Gastroesophageal sphincter (tissue), 4 donors: Measurements from ENCODE around the gene TBC1D5. TPM values are rescaled to one million over a fixed set of nuclear protein-coding genes. Genes with fewer than 3 reads are reported as not detected.

Experiments used
- ATAC-seq: fragments of 150-250 bp; one replicate; pipeline ENCODE4 v1.9.1; 2016; ENCODE audit warnings: mild to moderate bottlenecking, moderate library complexity
- H3K27ac ChIP-seq, 4 donors: fragments of 200-600 bp; sonication (generic) in 3 of 4; 1 replicate in 3 of 4; 2 replicates in 1 of 4; pipeline ENCODE4 v1.5.1; 2016 to 2019
- H3K27me3 ChIP-seq: fragments of 200-600 bp; sonication (generic); one replicate; pipeline ENCODE4 v1.5.1; 2019
- H3K36me3 ChIP-seq, 2 donors: fragments of 200-600 bp; sonication (generic); one replicate each; pipeline ENCODE4 v1.5.1; 2019; ENCODE audit warnings: control low read depth in 1 of 2
- H3K4me1 ChIP-seq, 3 donors: fragments of 200-600 bp; sonication (generic); 1 replicate in 2 of 3; 2 replicates in 1 of 3; pipeline ENCODE4 v1.5.1; 2016 to 2019; ENCODE audit warnings: control low read depth in 2 of 3
- H3K4me3 ChIP-seq, 2 donors: fragments of 200-600 bp; sonication (generic); one replicate each; pipeline ENCODE4 v1.5.1; 2019; ENCODE audit warnings: mild to moderate bottlenecking in 1 of 2, moderate library complexity in 1 of 2
- H3K9me3 ChIP-seq, 3 donors: fragments of 200-600 bp; sonication (generic); one replicate each; pipeline ENCODE4 v1.5.1; 2017 to 2019; ENCODE audit warnings: control low read depth in 2 of 3
- EP300 ChIP-seq: sonication (generic); formaldehyde crosslinking; IDR thresholded peaks from one replicate; pipeline ENCODE4 v1.6.1; 2017; ENCODE audit warnings: antibody characterized with exemption, mild to moderate bottlenecking
- POLR2A ChIP-seq, 2 donors: fragments of 450-650 bp; IDR thresholded peaks; one replicate each; pipeline ENCODE4 v1.6.1; 2017; ENCODE audit warnings: antibody characterized with exemption in 2 of 2, mild to moderate bottlenecking in 2 of 2, moderate library complexity in 1 of 2
- POLR2AphosphoS5 ChIP-seq: sonication (generic); formaldehyde crosslinking; IDR thresholded peaks from one replicate; pipeline ENCODE4 v1.6.1; 2017; ENCODE audit warnings: antibody characterized with exemption
- WGBS, 2 donors: methylation state at CpG; one replicate each; pipeline ENCODE4 v1.1.5; 2018; ENCODE audit warnings: low coverage in 1 of 2; 5-methylcytosine and 5-hydroxymethylcytosine counted together
- total RNA-seq, 4 donors: library from RNA; depleted of rRNA; stranded (reverse); fragments of >200 nt; gene quantifications; one replicate each; pipeline ENCODE4 v1.1.0, GENCODE V29; 2016
- TF ChIP-seq, protein P1 (sequence below), 4 experiments: fragments of 200-600 bp in 2 of 4; fragments of 450-650 bp in 2 of 4; sonication (generic) in 1 of 4; IDR thresholded peaks; one replicate each; pipeline ENCODE4 v1.5.1; 2017 to 2019; ENCODE audit warnings: antibody characterized with exemption in 4 of 4, mild to moderate bottlenecking in 2 of 4, moderate library complexity in 2 of 4

TBC1D5 gene
- total RNA-seq, 4 donors from 2014 or later, result 59.5 to 66.6 (median 61.6) TPM

DNA sequence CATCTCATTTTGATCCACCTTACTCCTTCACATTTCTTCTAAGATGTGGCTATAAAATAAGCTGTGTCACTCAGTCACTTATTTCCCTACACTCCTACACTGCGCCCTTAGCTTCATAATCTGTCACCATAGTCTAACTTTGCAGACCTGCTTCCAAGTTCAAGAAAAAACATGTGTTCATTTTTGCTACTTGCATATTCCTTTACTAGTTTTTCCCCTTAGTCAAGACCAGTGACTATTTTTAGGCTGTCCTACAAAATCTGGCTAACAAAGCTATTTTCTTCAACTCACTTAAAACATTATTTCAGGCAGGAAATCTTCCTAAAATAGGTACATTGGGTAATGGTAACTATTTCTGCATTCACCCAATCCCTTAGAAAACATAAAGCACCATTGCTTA lies 272.5 kb downstream of the TBC1D5 start:
- H3K27me3 ChIP-seq, result no peaks in the 10 kb centered on the region
- 75 to 91% methylated on average over 1 of the region's 1 CpG for WGBS, 2 donors
- ATAC-seq, result no peak
- H3K4me1 ChIP-seq, result no peaks in the 10 kb centered on the region
- no peak for TF ChIP-seq POLR2A (IDR thresholded peaks at IDR 0.05)
- TF ChIP-seq, protein P1, sequence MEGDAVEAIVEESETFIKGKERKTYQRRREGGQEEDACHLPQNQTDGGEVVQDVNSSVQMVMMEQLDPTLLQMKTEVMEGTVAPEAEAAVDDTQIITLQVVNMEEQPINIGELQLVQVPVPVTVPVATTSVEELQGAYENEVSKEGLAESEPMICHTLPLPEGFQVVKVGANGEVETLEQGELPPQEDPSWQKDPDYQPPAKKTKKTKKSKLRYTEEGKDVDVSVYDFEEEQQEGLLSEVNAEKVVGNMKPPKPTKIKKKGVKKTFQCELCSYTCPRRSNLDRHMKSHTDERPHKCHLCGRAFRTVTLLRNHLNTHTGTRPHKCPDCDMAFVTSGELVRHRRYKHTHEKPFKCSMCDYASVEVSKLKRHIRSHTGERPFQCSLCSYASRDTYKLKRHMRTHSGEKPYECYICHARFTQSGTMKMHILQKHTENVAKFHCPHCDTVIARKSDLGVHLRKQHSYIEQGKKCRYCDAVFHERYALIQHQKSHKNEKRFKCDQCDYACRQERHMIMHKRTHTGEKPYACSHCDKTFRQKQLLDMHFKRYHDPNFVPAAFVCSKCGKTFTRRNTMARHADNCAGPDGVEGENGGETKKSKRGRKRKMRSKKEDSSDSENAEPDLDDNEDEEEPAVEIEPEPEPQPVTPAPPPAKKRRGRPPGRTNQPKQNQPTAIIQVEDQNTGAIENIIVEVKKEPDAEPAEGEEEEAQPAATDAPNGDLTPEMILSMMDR (IDR thresholded peaks at IDR 0.05), result no peak
- no peak for TF ChIP-seq POLR2AphosphoS5
- TF ChIP-seq EP300, result no peak
- H3K4me3 ChIP-seq, result no peak overlapping the region
- H3K27ac ChIP-seq, result no peak overlapping the region
- no peaks in the 10 kb centered on the region for H3K36me3 ChIP-seq
- H3K9me3 ChIP-seq, result no peaks in the 10 kb centered on the region

GRCh38 chr3:17469520-17469919 lies 272.9 kb downstream of the TBC1D5 start:
- H3K36me3 ChIP-seq, result no peaks in the 10 kb centered on the region
- H3K27ac ChIP-seq, result no peak overlapping the region
- TF ChIP-seq POLR2AphosphoS5 (no peak), POLR2A (IDR thresholded peaks at IDR 0.05) (no peak), EP300 (no peak)
- TF ChIP-seq, protein P1 (IDR thresholded peaks at IDR 0.05), result no peak
- no peaks in the 10 kb centered on the region for H3K27me3 ChIP-seq
- no peaks in the 10 kb centered on the region for H3K9me3 ChIP-seq
- ATAC-seq, result no peak
- H3K4me1 ChIP-seq, result no peaks in the 10 kb centered on the region
- no peak overlapping the region for H3K4me3 ChIP-seq
- 85 to 94% methylated on average over 3 of the region's 3 CpGs for WGBS, 2 donors

GRCh38 chr3:17466028-17466427 lies 276.4 kb downstream of the TBC1D5 start:
- Histone ChIP-seq H3K27ac (no peak overlapping the region), H3K4me1 (no peaks in the 10 kb centered on the region), H3K27me3 (no peaks in the 10 kb centered on the region), H3K9me3 (no peaks in the 10 kb centered on the region), H3K36me3 (no peaks in the 10 kb centered on the region), H3K4me3 (no peak overlapping the region)
- TF ChIP-seq, protein P1 (IDR thresholded peaks at IDR 0.05), result no peak
- no peak for TF ChIP-seq EP300
- TF ChIP-seq POLR2AphosphoS5, result no peak
- TF ChIP-seq POLR2A (IDR thresholded peaks at IDR 0.05), result no peak
- 92 to 95% methylated on average over 4 of the region's 4 CpGs for WGBS, 2 donors
- no peak for ATAC-seq

- Histone ChIP-seq H3K9me3 (no peaks in the 10 kb centered on the region), H3K4me3 (no peak overlapping the region), H3K27me3 (no peaks in the 10 kb centered on the region), H3K4me1 (no peaks in the 10 kb centered on the region), H3K27ac (no peak overlapping the region), H3K36me3 (no peaks in the 10 kb centered on the region)
- 40 to 63% methylated on average over 2 to 3 of the region's 3 CpGs for WGBS, 2 donors
- no peak for TF ChIP-seq EP300
- TF ChIP-seq POLR2AphosphoS5, result no peak
- no peak for TF ChIP-seq POLR2A (IDR thresholded peaks at IDR 0.05)
- no peak for ATAC-seq
These were observed 282.9 kb downstream of the TBC1D5 start for GRCh38 chr3:17459470-17459993.

- TF ChIP-seq POLR2A (IDR thresholded peaks at IDR 0.05), result no peak
- no peak for TF ChIP-seq POLR2AphosphoS5
- TF ChIP-seq, protein P1 (IDR thresholded peaks at IDR 0.05), result no peak
- TF ChIP-seq EP300, result no peak
- 100% methylated on average over 1 of the region's 1 CpG for WGBS, 2 donors
- no peaks in the 10 kb centered on the region for H3K4me1 ChIP-seq
These were observed 285.8 kb downstream of the TBC1D5 start for GRCh38 chr3:17456650-17457049.

More at GRCh38 chr3:17456650-17457049, 285.8 kb downstream of the TBC1D5 start:
- no peak overlapping the region for H3K4me3 ChIP-seq
- no peak for ATAC-seq
- no peaks in the 10 kb centered on the region for H3K27me3 ChIP-seq
- peaks cover 0 to under 1% of the 10 kb centered on the region in 2 donors for H3K36me3 ChIP-seq
- H3K9me3 ChIP-seq, result no peaks in the 10 kb centered on the region
- no peak overlapping the region for H3K27ac ChIP-seq
